HG02588 (cell line): Measurements from ENCODE around the gene HHAT.
A peak's percentile ranks its signal among the peaks of the same experiment; 100 is the strongest.

ENCODE experiments used
- ATAC-seq: cut with Tn5 transposase; IDR thresholded peaks from one replicate; pipeline ENCODE4 v1.9.1; 2021; ENCODE audit warnings: mild to moderate bottlenecking, moderate library complexity; ENCODE audit not compliant: unreplicated experiment

The HHAT gene

GRCh38 chr1:210663730-210664573 is 335.2 kb downstream of the HHAT start:
- ATAC-seq: no peak

DNA sequence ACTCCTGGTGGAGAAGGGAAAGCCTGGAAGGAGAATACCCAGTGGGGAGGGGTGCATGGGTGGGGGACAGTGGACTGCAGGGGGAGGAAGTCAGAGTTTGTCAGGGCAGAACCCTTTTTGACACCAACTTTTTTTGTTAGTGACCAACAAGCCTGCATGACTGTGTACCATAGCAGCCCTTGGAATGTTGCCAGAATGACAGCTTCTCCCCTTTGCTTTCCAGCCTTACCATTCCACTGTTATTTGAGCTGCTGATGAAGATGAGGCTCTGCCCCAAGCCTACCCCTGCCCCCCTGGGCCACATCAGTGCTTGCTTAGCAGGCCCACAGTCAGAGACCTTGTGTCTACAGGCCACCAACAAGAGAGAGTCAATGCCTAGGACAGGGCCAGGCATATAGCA is 341.2 kb downstream of the HHAT start:
- no peak for ATAC-seq

GRCh38 chr1:210674151-210674550 is 345.4 kb downstream of the HHAT start:
- no peak for ATAC-seq

- no peak for ATAC-seq
Observed at GRCh38 chr1:210676539-210676938, 347.8 kb downstream of the HHAT start.

- ATAC-seq: no peak
Observed at GRCh38 chr1:210677533-210677932, 348.8 kb downstream of the HHAT start.

DNA sequence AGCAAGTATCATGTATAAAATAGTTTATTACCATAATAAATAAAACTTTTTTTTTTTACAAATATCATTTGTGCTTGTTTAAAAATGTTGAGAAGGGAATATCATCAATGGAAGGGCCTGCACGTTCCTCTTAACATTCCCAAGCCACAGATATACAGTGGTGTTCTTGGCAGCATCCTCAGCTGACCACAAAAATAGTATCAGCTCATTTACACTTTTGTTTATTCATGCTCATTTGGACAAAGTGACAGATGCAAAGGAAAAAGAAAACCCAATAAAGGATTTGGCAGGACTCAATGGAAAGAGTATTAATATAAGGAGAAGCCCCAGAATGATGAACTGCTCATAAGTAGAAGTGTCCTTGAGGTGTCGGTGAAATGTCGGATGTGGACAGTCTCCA is 349.6 kb downstream of the HHAT start:
- no peak for ATAC-seq

- no peak for ATAC-seq
Observed at GRCh38 chr1:210681158-210681557, 352.5 kb downstream of the HHAT start.

DNA sequence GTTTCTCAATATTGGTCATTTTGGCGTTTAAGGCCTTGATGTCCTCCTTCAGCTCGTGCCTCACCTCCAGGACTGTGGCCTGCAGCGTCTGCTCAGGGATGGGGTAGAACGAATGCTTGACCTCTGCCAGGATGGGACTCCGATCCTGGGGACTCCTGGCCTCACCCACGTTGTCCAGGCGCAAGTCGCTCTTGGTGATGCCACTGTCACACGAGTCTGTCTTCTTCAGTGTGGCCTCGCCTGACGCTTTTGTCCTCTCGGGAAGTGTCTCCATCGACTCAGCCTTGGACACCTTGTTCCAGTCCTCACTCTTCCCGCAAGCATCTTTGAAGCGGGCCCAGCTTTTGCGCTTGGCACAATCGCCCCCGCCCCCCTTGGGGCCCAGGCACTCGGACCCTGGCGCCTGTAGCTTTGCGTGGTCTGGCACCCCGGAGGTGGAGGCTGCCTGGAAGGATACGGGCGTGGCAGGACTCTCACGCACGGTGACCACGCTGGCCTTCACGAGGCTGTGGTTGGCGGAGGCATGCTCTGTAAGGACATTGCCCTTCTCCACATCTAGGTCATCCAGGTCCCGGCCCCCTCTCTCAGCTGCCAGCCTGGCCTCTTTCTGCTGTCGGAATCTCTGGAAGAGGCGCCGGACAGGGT is 354.8 kb downstream of the HHAT start:
- no peak for ATAC-seq

DNA sequence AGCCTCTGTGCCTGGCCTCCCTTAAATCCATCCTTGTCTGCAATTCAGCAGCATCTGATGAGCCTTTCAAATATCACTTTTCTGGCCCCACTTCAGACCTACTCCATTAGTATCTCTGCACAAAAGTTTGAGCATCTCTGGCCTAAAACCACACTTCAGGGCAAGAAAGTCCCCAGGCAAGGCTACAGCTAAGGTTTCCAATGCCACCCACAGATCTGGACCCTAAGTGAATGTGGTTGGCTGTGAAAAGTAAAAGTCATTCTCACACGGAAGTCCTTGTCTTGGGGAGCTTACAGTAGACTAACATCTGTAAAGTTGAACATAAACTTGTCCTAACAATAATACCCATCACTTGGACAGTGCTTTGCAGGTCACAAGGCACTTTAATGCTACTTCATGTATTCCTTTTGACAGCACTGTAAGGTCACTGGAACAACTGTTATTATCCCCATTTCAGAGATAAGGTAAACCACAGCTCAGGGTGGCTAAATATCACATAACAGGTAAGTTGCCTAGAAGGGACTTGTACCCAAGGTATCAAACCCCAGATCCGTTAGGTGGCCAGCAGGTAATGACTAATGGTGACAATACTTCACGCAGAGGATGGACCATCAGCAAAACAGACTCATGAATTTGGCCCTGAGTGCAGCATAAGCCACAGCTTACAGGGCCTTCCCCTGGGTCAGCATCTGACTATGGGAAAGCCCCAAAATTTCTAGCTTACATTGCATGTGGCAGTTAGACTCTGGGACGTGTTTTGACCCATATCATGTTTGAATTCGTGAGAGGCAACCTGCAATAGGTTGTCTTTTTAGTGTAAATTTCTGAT is 356.0 kb downstream of the HHAT start:
- ATAC-seq: peak; percentile 94

DNA sequence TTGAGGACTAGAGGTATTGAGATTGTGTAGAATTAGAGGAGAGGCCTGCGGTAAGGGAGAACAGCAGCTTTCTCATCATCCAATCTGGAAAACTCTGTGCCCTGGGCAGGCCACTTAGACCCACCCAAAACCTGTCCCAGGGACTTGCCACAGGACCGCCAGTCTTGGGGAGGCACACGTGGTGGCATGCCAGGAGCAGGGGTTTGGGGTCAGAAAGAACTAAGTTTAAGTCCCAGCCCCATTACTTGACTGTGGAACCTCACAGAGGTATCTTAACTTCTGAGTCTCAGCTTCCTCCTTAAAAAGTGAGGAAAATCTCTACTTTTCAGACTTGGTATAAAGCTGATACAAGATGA is 356.6 kb downstream of the HHAT start:
- ATAC-seq: peak; percentile 3

GRCh38 chr1:210686841-210687240 is 358.1 kb downstream of the HHAT start:
- ATAC-seq: no peak

- ATAC-seq: no peak
Observed at GRCh38 chr1:210687582-210688279, 359.0 kb downstream of the HHAT start.

- no peak for ATAC-seq
Observed at GRCh38 chr1:210688512-210689234, 360.0 kb downstream of the HHAT start.

- ATAC-seq: no peak
Observed at GRCh38 chr1:210689826-210690225, 361.1 kb downstream of the HHAT start.

- no peak for ATAC-seq
Observed at GRCh38 chr1:210690236-210690635, 361.5 kb downstream of the HHAT start.

DNA sequence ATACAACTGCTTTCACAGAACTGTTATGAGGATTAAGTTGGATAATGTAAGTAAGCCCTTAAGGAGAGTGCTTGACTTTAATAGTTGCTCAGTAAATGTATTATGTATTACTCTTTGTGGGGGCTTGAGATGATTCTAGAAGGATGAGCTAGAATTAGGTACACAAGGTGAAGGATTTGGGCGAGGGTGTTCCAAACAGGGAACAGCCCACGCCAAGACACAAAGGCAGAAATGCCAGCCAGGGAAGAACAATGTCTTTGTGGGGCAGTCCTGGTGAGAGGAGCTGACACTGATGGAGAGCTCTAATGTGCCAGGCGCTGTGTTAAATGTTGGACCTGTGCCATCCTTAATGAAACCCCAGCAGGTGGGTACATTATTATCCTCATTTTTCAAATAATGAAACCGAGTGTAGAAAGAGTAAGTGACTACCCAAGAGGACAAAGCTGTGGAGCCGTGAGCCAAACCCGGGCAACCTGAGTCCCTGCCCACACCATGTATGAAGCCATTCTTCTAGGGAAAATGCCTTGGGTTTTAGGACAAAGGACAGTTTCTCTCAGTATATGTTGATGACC is 362.4 kb downstream of the HHAT start:
- ATAC-seq: no peak

DNA sequence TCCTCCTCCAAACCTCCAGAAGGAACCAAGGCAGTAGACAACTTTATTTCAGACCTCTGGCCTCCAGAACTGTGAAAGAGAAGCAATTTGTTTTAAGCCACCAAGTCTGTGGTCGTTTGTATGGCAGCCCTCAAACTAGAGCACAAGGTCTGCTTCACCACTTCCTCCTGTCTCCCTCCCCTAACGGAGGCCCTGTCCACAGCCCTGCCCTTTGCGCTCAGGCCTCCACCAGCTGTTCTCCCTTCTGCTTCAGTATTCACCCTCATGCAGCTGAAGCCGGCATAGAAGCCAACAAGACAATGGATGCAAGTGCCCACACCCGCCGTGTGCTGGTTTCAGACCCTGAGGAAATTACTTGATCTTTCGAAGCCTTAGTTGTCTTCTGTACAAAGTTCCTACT is 364.1 kb downstream of the HHAT start:
- ATAC-seq: peak; percentile 34

GRCh38 chr1:210695026-210695425 is 366.3 kb downstream of the HHAT start:
- no peak for ATAC-seq

DNA sequence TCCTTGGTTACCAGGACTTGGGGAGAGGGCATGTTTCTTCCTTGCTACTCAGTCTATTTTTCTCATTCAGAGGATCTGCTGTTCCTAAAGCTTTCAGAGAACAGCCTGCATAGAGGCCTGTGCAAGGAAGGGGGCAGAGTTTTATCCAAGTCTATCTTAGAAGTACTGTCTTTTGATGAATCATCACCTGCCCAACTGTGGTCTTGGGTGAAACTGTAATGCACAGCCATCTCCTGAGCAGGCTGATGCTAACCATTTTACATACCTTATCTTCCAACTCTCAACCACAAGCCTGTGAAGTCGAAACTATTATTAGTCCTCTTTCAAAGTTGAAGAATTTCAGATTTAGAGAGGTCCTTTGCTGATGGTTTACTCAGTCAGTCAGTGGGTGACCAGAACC is 368.0 kb downstream of the HHAT start:
- peak; percentile 94 for ATAC-seq

DNA sequence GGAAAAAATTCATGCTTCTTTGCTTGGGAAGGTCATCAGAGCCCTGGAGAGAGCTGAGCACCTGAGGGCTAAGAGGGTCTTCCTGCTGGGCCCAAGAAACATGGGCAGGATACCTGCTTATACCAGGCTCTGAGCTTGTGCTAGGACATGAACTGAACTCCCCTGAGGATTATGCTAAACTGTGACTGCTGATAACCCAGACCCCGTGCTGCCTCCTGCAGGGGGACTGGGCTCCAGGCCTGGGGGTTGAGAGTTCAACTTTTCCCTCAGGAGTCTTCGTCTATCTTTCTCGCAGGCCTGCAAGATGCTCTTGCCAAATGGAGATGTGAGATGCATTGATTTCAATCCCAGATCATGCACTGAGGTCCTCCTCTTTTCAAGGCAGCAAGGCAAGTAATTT is 368.5 kb downstream of the HHAT start:
- ATAC-seq: no peak
